Endometrium (tissue), 2 donors: ENCODE measurements around the gene TNS3.
A peak's percentile ranks its signal among the peaks of the same experiment; 100 is the strongest.
"Not testable (repeated sequence)": the region's sequence is repeated elsewhere in the genome, so short reads cannot be mapped to it uniquely, and the experiment has no call there.

Experiments used
- FAIRE-seq: peaks from 2 replicates; lab custom pipeline; 2012; peaks lifted over from hg19 to GRCh38; lab: Jason Lieb, UNC
- donor health status: control.
- donor health status: control.

TNS3 gene

GRCh38 chr7:47470567-47471357, 111.1 kb downstream of the TNS3 start:
- no peak for FAIRE-seq

- not testable (repeated sequence) for FAIRE-seq
Measured at GRCh38 chr7:47469846-47470245, 112.1 kb downstream of the TNS3 start.

DNA sequence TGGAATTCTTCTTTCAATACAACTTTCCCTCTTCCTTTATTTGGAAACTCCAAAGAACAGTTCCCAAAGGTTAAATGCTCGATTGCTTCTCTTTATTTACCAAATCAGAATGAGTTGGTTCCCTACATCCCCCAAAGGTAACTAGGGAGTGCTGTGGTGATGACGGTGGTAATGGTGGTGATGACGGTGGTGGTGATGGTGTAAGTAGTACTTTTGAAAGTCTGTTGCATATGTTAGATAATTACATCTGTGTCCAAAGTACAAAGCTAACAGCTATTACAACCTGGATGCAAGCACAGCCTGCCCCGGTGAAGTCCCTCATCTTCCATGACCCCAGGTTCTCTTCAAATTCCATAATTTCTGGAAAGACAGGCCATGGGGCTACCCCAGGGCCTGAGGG, 115.1 kb downstream of the TNS3 start:
- FAIRE-seq, result no peak

DNA sequence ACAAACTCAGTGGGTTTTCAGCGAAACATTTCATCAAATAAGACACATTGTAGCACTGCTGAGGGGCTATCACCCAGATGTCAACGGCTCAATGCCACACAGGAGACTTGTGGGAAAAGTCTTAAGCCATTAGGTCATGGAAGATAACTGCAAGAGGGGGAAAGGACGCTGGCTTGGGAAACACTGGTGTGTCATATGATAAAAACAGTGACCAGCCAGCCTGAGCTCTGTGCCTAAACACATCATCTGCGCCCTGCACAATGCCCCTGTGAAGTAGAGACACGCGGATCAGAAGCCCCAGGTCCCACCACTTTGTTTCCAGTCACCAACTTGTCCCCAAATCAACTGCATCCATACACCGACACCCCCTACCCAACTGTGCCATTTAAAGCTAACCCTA, 116.7 kb downstream of the TNS3 start:
- FAIRE-seq, result no peak

DNA sequence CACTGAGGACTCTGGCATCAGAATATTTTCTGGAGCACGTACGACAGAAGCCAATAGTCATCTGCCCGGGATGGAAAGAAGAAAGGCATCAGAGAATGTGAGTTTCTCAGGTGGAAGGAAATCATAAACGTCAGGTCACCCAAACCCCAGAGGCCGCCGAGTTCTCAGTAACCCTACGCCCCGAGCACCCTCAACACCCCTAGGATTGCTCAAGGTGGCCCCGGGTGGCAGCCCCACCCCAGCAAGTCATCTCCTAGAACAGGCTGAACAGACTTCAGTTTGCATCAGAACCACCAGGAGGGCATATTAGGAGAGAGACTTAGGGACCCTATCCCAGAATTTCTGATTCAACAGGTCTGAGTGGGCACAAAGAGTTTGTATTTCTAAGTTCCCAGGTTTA, 117.6 kb downstream of the TNS3 start:
- FAIRE-seq, result no peak

GRCh38 chr7:47461746-47462145, 120.2 kb downstream of the TNS3 start:
- FAIRE-seq, result no peak

DNA sequence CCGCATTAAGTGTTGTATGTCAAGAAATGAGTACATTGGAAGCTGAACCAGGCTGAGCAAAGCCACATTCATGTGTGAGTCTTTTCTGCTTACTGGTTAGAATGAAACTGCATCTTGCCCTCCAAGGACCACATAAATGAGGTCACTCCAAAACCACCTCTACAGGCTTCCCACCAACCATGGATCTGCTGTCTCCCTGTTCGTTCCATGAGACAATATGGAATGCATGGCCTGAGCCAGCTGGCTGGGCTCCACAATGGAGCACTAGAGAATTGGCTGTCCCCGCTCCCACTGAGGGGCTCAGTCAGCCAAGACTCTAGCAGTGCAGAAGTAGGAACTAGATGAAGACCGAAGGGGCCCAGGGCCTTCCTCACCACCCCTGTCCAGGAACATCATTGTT, 120.8 kb downstream of the TNS3 start:
- FAIRE-seq, result no peak

DNA sequence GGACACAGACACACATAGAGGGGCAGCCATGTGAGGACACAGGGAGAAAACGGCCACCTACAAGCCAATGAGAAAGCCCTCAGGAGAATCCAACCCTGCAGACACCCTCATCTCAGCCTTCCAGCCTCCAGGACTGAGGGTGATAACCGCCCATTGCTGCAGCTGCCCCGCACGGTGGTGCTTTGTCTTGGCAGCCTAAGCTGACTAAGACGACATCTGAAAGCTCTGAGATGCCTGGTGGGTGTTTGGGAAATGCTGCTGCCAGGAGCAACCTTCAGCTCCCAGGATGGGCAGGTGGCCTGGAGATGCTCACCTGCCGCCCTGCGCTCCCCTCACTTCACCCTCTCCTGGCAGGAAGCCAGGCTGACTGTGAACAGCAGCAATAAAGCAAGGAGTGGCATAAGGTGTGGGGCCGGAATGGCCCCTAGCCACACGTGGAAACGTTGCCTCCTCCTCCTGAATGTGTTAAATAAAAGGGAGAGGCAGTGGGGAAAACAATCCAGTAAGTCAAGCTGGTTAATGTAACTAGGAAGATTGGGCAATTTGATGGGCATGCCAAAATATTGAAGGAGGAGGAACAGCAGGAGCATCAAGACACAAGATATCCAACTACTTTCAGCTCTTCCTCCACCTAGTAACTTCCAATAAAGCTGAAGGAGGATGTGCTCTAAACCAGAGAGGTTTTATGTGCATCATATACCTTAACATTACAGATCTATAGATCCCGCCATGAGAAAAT, 121.5 kb downstream of the TNS3 start:
- FAIRE-seq, result no peak

DNA sequence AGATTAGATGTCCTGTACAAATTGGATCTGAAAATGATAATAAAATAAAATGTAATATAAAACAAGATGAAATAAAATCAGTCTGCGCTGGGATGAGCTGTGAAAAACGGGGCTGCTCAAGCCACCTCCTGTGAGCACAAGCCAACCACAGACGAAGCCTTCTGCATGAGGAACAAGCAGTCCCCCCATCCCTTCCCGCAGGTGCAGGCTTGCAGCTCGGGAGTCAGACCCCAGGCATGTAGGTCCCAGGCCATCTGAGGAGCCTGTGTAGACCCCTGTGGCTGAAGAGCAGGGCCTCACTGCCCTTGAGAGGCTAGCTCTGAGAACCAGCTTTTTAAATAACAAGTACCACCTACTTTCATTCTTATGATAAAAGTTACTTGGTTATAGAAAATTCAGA, 123.4 kb downstream of the TNS3 start:
- FAIRE-seq, result peak; percentile 75

- no peak for FAIRE-seq
Measured at GRCh38 chr7:47458057-47458456, 123.9 kb downstream of the TNS3 start.

DNA sequence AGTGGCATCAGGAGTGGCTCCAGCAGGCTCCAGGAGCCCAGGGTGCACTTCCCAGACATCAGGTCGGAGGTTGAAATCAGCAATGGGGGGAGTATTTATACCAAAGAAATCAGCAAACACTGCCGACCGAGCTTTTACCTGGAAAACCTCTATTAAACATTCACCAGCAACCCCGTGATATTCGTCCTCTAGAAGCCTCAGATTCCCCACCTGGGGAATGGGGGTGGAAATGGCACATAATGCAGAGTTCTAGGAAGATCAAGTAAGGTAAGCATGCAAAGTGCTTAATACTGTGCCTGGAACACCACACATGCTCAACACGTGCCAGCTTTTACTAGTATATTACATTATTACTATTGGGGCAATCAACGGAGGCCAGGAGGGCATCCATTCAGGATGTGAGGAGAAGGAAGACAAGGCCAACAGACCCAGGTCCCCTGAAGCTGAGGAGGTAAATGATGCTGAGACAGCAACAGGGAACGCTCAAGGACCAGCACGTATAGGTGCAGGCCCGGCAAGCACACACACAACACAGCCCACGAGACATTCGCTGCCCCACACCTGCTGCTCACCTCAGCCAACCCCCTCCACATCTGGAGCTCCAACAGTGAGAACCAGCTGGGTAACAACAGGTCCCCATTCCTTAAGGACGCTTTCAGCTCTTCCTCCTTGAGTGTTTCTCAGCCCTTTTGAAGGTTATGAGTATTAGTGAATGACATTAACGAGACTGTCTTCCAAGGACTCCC, 125.5 kb downstream of the TNS3 start:
- FAIRE-seq, result no peak

DNA sequence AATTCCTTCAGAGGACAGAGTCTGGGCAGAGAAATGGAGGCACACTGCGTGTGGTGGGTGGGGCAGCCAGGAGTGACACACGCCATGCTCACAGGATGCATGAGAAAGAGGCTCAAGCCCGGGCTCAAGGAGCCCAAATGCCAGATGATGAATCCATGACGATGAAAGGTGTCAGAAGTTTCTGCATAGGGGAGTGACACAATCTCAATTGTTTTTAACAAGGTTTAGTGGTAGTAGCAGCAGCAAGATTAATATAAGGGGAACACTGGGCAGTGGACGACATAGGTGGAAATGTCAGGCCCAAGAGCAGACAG, 126.1 kb downstream of the TNS3 start:
- no peak for FAIRE-seq

DNA sequence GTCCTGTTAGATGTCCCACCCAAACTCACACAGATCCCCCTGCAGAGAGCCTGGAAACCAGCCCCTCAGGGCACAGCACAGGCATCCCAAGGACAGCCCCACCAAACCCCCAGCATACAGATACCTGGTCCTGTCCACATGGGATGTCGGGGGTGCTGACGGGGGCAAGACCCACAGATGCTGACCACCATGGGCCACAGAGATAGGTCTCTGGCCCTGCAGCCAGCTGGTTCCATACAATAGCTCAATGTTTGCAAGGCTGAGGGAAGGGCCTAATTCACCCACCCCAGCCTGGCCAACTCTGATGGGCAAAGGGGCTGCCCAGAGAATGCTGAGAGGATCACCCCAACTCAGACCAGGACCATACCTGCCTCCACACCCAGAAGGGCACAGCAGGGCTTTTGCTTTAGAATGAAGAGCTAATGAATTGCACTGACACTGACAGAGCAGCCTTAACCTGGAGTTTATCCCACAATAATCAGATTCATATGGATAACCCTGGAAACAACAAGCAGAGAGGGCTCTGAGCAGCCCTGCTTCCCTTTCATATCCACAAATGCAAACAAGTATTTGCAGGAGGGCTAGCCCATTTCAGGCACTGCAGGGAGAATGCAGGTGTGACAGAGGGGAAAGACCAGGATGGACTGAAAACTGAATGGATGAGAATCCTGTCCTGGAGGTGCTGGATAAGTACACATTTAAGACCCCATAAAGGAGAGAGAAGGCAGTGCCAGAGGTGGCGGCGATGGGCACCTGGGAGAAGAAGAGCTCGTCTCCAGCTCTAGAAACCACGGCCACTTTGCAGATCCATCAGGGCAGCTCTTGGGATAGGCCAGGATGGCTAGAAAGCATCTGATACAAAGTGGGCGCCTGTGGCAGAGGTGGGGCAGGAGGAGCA, 126.7 kb downstream of the TNS3 start:
- no peak for FAIRE-seq

GRCh38 chr7:47454069-47454973, 127.6 kb downstream of the TNS3 start:
- no peak for FAIRE-seq

GRCh38 chr7:47453093-47454061, 128.5 kb downstream of the TNS3 start:
- FAIRE-seq, result no peak

GRCh38 chr7:47452715-47453092, 129.2 kb downstream of the TNS3 start:
- no peak for FAIRE-seq

DNA sequence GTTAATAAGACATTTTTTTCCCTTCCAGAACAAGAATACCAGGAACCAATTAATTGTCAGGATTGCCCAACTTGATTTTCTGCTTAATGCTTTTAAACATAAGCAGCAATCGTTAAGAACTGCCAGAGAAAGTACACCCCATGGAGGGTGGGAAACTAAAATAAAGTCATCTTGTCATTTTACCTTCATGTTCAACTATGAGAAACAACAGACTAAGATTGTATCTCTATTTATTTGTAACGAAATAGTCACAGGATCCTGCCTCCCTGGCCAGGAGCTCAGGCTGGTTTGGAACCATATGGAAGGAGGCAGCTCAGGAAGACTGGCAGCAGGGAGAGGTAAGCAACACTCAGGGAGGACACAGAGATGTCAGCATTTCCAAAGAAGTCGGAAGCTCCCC, 129.6 kb downstream of the TNS3 start:
- no peak for FAIRE-seq

DNA sequence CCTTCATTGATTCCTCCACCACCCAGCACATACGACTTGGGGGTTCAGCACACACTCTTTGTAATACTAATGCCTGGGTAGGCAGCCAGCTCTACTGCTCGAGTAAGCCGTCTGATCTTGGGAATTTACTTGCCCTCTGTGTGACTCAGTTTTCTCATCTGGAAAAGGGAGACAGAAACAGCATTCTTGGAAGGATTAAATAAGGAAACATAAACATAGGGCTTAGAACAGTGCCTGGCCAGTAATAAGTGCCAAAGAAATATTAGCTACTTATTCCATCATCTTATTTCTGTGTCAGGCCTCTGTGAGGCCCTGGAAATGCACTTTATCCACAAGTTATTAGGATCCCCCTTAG, 130.1 kb downstream of the TNS3 start:
- no peak for FAIRE-seq

DNA sequence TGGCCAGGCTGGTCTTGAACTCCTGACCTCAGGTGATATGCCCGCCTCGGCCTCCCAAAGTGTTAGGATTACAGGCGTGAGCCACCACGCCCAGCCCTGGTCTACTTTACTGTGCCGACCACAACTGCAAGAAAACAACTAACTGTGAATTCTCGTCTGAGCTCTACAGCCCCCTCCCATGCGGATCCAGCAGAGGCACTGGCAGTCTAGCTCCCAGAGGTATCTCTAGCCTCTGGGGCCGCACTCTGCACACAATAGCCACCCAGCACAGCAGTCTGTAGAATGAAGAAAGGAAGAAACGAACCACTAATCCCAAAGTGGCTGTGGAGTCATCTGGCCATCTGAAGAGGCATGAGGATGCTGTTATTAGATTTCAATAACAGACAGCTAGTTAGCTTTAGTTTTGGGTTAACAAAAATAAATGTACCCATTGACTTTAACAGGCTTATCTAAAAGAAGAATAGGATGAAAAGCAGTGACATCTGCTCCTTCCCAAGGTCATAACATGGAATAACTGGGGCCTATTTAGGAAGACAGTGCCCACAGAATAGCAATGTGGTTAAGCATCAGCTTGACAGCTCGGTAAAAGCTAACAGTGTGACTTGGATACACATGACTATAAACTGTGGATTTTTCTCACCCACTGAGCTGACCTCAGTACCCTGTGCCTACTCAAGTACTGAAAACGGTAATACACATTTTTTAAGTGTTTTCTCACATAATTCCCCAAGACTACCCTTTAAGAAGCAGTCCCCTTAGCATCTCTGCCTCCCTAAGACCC, 131.9 kb downstream of the TNS3 start:
- no peak for FAIRE-seq
